H1 (cell line): ENCODE data around the gene RAPGEF1.

Experiments
- EP300 ChIP-seq, 2 experiments: IDR thresholded peaks; 1 replicate in 1 of 2; 2 replicates in 1 of 2; pipeline ENCODE4 v1.6.1; 2011 to 2012; ENCODE audit warnings: low read depth in 2 of 2, low read length in 2 of 2, mild to moderate bottlenecking in 2 of 2, borderline replicate concordance in 1 of 2, inconsistent platforms in 1 of 2, moderate library complexity in 1 of 2
- EZH2 ChIP-seq: fragments of 200-600 bp; sonication (generic); IDR thresholded peaks from 2 replicates; pipeline ENCODE4 v1.7.1; 2012; ENCODE audit warnings: low read depth, mild to moderate bottlenecking, moderate library complexity, low read length, inconsistent platforms; ENCODE audit not compliant: severe bottlenecking
- HDAC2 ChIP-seq, 2 experiments: fragments of 300-600 bp in 1 of 2; sonication (generic) in 1 of 2; IDR thresholded peaks; 2 replicates each; pipeline ENCODE4 v1.6.1; 2011 to 2012; ENCODE audit warnings: low read depth in 2 of 2, low read length in 2 of 2, mild to moderate bottlenecking in 2 of 2, moderate library complexity in 2 of 2, borderline replicate concordance in 1 of 2, inconsistent platforms in 1 of 2
- HDAC6 ChIP-seq: IDR thresholded peaks from one replicate; pipeline ENCODE4 v1.7.1; 2012; ENCODE audit warnings: low read depth, mild to moderate bottlenecking, inconsistent platforms, low read length, moderate library complexity
- KDM1A ChIP-seq: fragments of 200-600, 300-600 bp; sonication (generic); IDR thresholded peaks from 2 replicates; pipeline ENCODE4 v1.7.1; 2016; ENCODE audit warnings: mild to moderate bottlenecking, low read length, borderline replicate concordance
- SIX5 ChIP-seq: IDR thresholded peaks from 2 replicates; pipeline ENCODE4 v1.6.1; 2011; ENCODE audit warnings: mild to moderate bottlenecking, low read depth, low read length
- ZNF274 ChIP-seq: IDR thresholded peaks from 2 replicates; pipeline ENCODE4 v1.7.0; 2012; ENCODE audit warnings: low read length, borderline replicate concordance; ENCODE audit errors: extremely low read depth
- TF ChIP-seq, protein P1 (sequence below), 3 experiments: IDR thresholded peaks; 1 replicate in 2 of 3; 2 replicates in 1 of 3; pipeline versions ENCODE4 v1.5.1 to v1.6.1; 2011; ENCODE audit warnings: low read length in 3 of 3, mild to moderate bottlenecking in 3 of 3, inconsistent platforms in 2 of 3, low read depth in 1 of 3, moderate library complexity in 1 of 3; ENCODE audit not compliant: insufficient read depth in 1 of 3; ENCODE audit errors: control extremely low read depth in 1 of 3
- TF ChIP-seq, protein P2 (sequence below): IDR thresholded peaks from 2 replicates; pipeline ENCODE4 v1.6.1; 2011; ENCODE audit warnings: low read depth, mild to moderate bottlenecking, low read length; ENCODE audit not compliant: insufficient read depth
- TF ChIP-seq, protein P3 (sequence below): fragments of 300-600 bp; sonication (generic); IDR thresholded peaks from 2 replicates; pipeline ENCODE4 v1.7.1; 2012; ENCODE audit warnings: low read length, moderate library complexity, mild to moderate bottlenecking, inconsistent platforms; ENCODE audit not compliant: insufficient replicate concordance

DNA sequence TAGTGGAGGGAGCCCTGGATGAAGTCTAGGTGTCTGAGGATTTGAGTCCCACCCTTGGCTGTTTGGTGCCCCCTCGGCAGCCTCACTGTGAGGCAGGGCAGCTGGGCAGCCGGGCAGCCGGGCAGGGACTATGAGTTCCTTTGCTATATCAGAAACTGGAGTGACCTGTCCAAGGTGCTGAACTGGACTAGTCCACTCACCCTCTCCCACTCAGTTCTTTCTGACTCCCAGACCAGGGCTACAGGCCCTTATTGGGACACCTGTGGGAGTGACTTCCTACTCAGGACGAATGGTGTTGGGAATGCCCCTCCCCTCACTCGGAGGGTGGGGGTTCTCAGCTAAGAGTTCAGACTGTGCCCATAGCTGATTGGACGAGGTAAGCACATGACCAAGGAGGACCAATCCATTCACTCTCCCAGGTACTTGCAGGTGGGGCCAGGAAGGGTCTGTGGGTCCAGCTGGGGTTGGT lies 34.1 kb upstream of the RAPGEF1 start:
- TF ChIP-seq, protein P1, sequence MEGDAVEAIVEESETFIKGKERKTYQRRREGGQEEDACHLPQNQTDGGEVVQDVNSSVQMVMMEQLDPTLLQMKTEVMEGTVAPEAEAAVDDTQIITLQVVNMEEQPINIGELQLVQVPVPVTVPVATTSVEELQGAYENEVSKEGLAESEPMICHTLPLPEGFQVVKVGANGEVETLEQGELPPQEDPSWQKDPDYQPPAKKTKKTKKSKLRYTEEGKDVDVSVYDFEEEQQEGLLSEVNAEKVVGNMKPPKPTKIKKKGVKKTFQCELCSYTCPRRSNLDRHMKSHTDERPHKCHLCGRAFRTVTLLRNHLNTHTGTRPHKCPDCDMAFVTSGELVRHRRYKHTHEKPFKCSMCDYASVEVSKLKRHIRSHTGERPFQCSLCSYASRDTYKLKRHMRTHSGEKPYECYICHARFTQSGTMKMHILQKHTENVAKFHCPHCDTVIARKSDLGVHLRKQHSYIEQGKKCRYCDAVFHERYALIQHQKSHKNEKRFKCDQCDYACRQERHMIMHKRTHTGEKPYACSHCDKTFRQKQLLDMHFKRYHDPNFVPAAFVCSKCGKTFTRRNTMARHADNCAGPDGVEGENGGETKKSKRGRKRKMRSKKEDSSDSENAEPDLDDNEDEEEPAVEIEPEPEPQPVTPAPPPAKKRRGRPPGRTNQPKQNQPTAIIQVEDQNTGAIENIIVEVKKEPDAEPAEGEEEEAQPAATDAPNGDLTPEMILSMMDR (IDR thresholded peaks at IDR 0.05; ENCODE audit: control extremely low read depth in 1 of 3, insufficient read depth in 1 of 3, low read depth in 1 of 3, low read length in 3 of 3), result no peak
- no peak for TF ChIP-seq HDAC2 (IDR thresholded peaks at IDR 0.05; ENCODE audit: borderline replicate concordance in 1 of 2, low read depth in 2 of 2, low read length in 2 of 2)
- no peak for TF ChIP-seq EP300 (IDR thresholded peaks at IDR 0.05; ENCODE audit: borderline replicate concordance in 1 of 2, low read depth in 2 of 2, low read length in 2 of 2)
- TF ChIP-seq, protein P2, sequence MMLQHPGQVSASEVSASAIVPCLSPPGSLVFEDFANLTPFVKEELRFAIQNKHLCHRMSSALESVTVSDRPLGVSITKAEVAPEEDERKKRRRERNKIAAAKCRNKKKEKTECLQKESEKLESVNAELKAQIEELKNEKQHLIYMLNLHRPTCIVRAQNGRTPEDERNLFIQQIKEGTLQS, result no peak
- TF ChIP-seq, protein P3, sequence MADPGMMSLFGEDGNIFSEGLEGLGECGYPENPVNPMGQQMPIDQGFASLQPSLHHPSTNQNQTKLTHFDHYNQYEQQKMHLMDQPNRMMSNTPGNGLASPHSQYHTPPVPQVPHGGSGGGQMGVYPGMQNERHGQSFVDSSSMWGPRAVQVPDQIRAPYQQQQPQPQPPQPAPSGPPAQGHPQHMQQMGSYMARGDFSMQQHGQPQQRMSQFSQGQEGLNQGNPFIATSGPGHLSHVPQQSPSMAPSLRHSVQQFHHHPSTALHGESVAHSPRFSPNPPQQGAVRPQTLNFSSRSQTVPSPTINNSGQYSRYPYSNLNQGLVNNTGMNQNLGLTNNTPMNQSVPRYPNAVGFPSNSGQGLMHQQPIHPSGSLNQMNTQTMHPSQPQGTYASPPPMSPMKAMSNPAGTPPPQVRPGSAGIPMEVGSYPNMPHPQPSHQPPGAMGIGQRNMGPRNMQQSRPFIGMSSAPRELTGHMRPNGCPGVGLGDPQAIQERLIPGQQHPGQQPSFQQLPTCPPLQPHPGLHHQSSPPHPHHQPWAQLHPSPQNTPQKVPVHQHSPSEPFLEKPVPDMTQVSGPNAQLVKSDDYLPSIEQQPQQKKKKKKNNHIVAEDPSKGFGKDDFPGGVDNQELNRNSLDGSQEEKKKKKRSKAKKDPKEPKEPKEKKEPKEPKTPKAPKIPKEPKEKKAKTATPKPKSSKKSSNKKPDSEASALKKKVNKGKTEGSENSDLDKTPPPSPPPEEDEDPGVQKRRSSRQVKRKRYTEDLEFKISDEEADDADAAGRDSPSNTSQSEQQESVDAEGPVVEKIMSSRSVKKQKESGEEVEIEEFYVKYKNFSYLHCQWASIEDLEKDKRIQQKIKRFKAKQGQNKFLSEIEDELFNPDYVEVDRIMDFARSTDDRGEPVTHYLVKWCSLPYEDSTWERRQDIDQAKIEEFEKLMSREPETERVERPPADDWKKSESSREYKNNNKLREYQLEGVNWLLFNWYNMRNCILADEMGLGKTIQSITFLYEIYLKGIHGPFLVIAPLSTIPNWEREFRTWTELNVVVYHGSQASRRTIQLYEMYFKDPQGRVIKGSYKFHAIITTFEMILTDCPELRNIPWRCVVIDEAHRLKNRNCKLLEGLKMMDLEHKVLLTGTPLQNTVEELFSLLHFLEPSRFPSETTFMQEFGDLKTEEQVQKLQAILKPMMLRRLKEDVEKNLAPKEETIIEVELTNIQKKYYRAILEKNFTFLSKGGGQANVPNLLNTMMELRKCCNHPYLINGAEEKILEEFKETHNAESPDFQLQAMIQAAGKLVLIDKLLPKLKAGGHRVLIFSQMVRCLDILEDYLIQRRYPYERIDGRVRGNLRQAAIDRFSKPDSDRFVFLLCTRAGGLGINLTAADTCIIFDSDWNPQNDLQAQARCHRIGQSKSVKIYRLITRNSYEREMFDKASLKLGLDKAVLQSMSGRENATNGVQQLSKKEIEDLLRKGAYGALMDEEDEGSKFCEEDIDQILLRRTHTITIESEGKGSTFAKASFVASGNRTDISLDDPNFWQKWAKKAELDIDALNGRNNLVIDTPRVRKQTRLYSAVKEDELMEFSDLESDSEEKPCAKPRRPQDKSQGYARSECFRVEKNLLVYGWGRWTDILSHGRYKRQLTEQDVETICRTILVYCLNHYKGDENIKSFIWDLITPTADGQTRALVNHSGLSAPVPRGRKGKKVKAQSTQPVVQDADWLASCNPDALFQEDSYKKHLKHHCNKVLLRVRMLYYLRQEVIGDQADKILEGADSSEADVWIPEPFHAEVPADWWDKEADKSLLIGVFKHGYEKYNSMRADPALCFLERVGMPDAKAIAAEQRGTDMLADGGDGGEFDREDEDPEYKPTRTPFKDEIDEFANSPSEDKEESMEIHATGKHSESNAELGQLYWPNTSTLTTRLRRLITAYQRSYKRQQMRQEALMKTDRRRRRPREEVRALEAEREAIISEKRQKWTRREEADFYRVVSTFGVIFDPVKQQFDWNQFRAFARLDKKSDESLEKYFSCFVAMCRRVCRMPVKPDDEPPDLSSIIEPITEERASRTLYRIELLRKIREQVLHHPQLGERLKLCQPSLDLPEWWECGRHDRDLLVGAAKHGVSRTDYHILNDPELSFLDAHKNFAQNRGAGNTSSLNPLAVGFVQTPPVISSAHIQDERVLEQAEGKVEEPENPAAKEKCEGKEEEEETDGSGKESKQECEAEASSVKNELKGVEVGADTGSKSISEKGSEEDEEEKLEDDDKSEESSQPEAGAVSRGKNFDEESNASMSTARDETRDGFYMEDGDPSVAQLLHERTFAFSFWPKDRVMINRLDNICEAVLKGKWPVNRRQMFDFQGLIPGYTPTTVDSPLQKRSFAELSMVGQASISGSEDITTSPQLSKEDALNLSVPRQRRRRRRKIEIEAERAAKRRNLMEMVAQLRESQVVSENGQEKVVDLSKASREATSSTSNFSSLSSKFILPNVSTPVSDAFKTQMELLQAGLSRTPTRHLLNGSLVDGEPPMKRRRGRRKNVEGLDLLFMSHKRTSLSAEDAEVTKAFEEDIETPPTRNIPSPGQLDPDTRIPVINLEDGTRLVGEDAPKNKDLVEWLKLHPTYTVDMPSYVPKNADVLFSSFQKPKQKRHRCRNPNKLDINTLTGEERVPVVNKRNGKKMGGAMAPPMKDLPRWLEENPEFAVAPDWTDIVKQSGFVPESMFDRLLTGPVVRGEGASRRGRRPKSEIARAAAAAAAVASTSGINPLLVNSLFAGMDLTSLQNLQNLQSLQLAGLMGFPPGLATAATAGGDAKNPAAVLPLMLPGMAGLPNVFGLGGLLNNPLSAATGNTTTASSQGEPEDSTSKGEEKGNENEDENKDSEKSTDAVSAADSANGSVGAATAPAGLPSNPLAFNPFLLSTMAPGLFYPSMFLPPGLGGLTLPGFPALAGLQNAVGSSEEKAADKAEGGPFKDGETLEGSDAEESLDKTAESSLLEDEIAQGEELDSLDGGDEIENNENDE, result no peak
- no peak for TF ChIP-seq SIX5
- TF ChIP-seq ZNF274, result no peak
- TF ChIP-seq HDAC6, result no peak
- no peak for TF ChIP-seq KDM1A
- no peak for TF ChIP-seq EZH2
